Activated T-helper 1 cell treated with Interleukin-2 at 50 U/mL for 16 hours (primary cell): ENCODE measurements around the gene SLC22A23.

Source experiments
- DNase-seq: peaks from one replicate; pipeline ENCODE4 v3.0.0-alpha.2; 2020; ENCODE audit warnings: low read depth

Gene SLC22A23

GRCh38 chr6:3456898-3457709 is at the start of gene SLC22A23:
SLC22A23 (minus strand) TSS chr6:3457050; CDS start chr6:3456559, 491 bp downstream.
- peak; percentile 57 for DNase-seq

- no peak for DNase-seq
Observed at GRCh38 chr6:3506200-3506599, 49.4 kb upstream of the SLC22A23 start.

- DNase-seq: no peak
Observed at GRCh38 chr6:3504938-3505805, 48.3 kb upstream of the SLC22A23 start.

- no peak for DNase-seq
Observed at GRCh38 chr6:3504354-3504753, 47.5 kb upstream of the SLC22A23 start.

GRCh38 chr6:3501826-3502500 is 45.1 kb upstream of the SLC22A23 start:
- DNase-seq: no peak

GRCh38 chr6:3500262-3501014 is 43.6 kb upstream of the SLC22A23 start:
- no peak for DNase-seq

- DNase-seq: no peak
Observed at GRCh38 chr6:3499603-3500002, 42.8 kb upstream of the SLC22A23 start.

- DNase-seq: no peak
Observed at GRCh38 chr6:3496395-3496794, 39.5 kb upstream of the SLC22A23 start.

- DNase-seq: no peak
Observed at GRCh38 chr6:3494391-3495100, 37.7 kb upstream of the SLC22A23 start.

- DNase-seq: no peak
Observed at GRCh38 chr6:3490625-3490980, 33.8 kb upstream of the SLC22A23 start.

GRCh38 chr6:3489961-3490624 is 33.2 kb upstream of the SLC22A23 start:
- no peak for DNase-seq

GRCh38 chr6:3489027-3489757 is 32.3 kb upstream of the SLC22A23 start:
- DNase-seq: no peak

- no peak for DNase-seq
Observed at GRCh38 chr6:3484946-3485345, 28.1 kb upstream of the SLC22A23 start.

GRCh38 chr6:3484192-3484591 is 27.3 kb upstream of the SLC22A23 start:
- DNase-seq: no peak

GRCh38 chr6:3483675-3484074 is 26.8 kb upstream of the SLC22A23 start:
- no peak for DNase-seq

GRCh38 chr6:3482869-3483268 is 26.0 kb upstream of the SLC22A23 start:
- DNase-seq: no peak

- no peak for DNase-seq
Observed at GRCh38 chr6:3481640-3482039, 24.8 kb upstream of the SLC22A23 start.

- no peak for DNase-seq
Observed at GRCh38 chr6:3480009-3480408, 23.2 kb upstream of the SLC22A23 start.

GRCh38 chr6:3473773-3474172 is 16.9 kb upstream of the SLC22A23 start:
- DNase-seq: no peak

- no peak for DNase-seq
Observed at GRCh38 chr6:3471711-3472110, 14.9 kb upstream of the SLC22A23 start.
